CD4-positive, alpha-beta T cell (primary cell): ENCODE results near the gene ADGRL3. TPM values are rescaled to one million over a fixed set of nuclear protein-coding genes. Genes with fewer than 3 reads are reported as not detected.

Experiments used
- ATAC-seq: fragments of 200-7000 bp; cut with Tn5 transposase; one replicate; pipeline ENCODE4 v1.10.0; 2022; ENCODE audit warnings: mild to moderate bottlenecking; ENCODE audit not compliant: poor library complexity
- CTCF ChIA-PET: fragments of 350-600 bp; sonication (Branson Sonifier 250); formaldehyde crosslinking; loops from one replicate; lab custom pipeline; 2021; ENCODE audit warnings: antibody characterized with exemption, inconsistent platforms; lab: Charles Lee
- POLR2A ChIA-PET: fragments of 350-600 bp; sonication (Branson Sonifier 250); formaldehyde crosslinking; loops from one replicate; lab custom pipeline; 2021; ENCODE audit warnings: antibody characterized with exemption, inconsistent platforms; lab: Charles Lee
- DNase-seq, 14 experiments: peaks; one replicate each; pipeline ENCODE4 v3.0.0-alpha.2; 2013 to 2020; ENCODE audit warnings: mixed read lengths in 2 of 14
- H3K27ac ChIP-seq, 2 donors: one replicate each; pipeline versions ENCODE4 v1.5.1 to v1.7.0; 2013; ENCODE audit warnings: low read length in 2 of 2, low read depth in 1 of 2, mild to moderate bottlenecking in 1 of 2
- H3K27me3 ChIP-seq, 2 experiments: 1 replicate in 1 of 2; 2 replicates in 1 of 2; pipeline versions ENCODE4 v1.6.1 to v1.7.0; 2013; ENCODE audit warnings: low read length in 2 of 2, control low read depth in 1 of 2, mild to moderate bottlenecking in 1 of 2, moderate library complexity in 1 of 2; ENCODE audit not compliant: insufficient read depth in 2 of 2, control insufficient read depth in 1 of 2
- H3K36me3 ChIP-seq: one replicate; pipeline ENCODE4 v1.6.1; 2013; ENCODE audit warnings: low read length, control low read depth; ENCODE audit not compliant: insufficient read depth
- H3K4me1 ChIP-seq: one replicate; pipeline ENCODE4 v1.6.1; 2013; ENCODE audit warnings: low read length, control low read depth; ENCODE audit not compliant: insufficient read depth
- H3K4me3 ChIP-seq: one replicate; pipeline ENCODE4 v1.5.1; 2013; ENCODE audit warnings: mild to moderate bottlenecking, low read length, moderate library complexity
- H3K9me3 ChIP-seq, 2 experiments: 1 replicate in 1 of 2; 2 replicates in 1 of 2; pipeline versions ENCODE4 v1.6.1 to v1.7.0; 2013; ENCODE audit warnings: low read length in 2 of 2, mild to moderate bottlenecking in 2 of 2, control low read depth in 1 of 2, moderate library complexity in 1 of 2; ENCODE audit not compliant: control insufficient read depth in 1 of 2, insufficient read depth in 1 of 2
- H3K27ac Mint-ChIP-seq: one replicate; pipeline ENCODE4 v1.8.0; 2020; ENCODE audit warnings: mixed read lengths
- H3K27me3 Mint-ChIP-seq: one replicate; pipeline ENCODE4 v1.8.0; 2021; ENCODE audit warnings: mixed read lengths
- H3K36me3 Mint-ChIP-seq: one replicate; pipeline ENCODE4 v1.8.0; 2021; ENCODE audit warnings: low read depth, mixed read lengths
- H3K4me1 Mint-ChIP-seq: one replicate; pipeline ENCODE4 v1.8.0; 2021; ENCODE audit warnings: low read depth, mixed read lengths
- H3K4me3 Mint-ChIP-seq: one replicate; pipeline ENCODE4 v1.8.0; 2020; ENCODE audit warnings: mild to moderate bottlenecking, mixed read lengths
- H3K9me3 Mint-ChIP-seq: one replicate; pipeline ENCODE4 v1.8.0; 2020; ENCODE audit warnings: mixed read lengths
- CTCF ChIP-seq: fragments of 200-600 bp; IDR thresholded peaks from one replicate; pipeline ENCODE4 v1.8.0; 2022; ENCODE audit warnings: antibody characterized with exemption, mild to moderate bottlenecking
- intact Hi-C, 2 experiments: fragments of 100-400 bp; cut with DNase I in 1 of 2; cut with micrococcal nuclease in 1 of 2; formaldehyde crosslinking; loops; one replicate each; pipeline versions ENCODE4 v1.15.1 to v1.9.0; 2023 to 2025; cut with DNase I, micrococcal nuclease
- total RNA-seq, 174 experiments: library from RNA in 2 of 174; stranded (reverse) in 2 of 174; gene quantifications; one replicate each; pipeline ENCODE4 v1.2.3 and lab custom pipeline; 2021 to 2026

ADGRL3 gene
- total RNA-seq, 2 experiments from 2014 or later = not detected

GRCh38 chr4:62057031-62057430 is 856.9 kb downstream of the ADGRL3 start:
- Histone ChIP-seq H3K9me3 (no peaks in the 10 kb centered on the region), H3K4me1 (no peaks in the 10 kb centered on the region), H3K27me3 (no peaks in the 10 kb centered on the region), H3K4me3 (no peak overlapping the region), H3K27ac (no peak overlapping the region), H3K36me3 (no peaks in the 10 kb centered on the region)
- no peak overlapping the region for H3K27ac Mint-ChIP-seq
- intact Hi-C loops = no loop called here
- DNase-seq = no peak
- CTCF ChIA-PET = no interaction called here
- no peaks in the 10 kb centered on the region for H3K4me1 Mint-ChIP-seq
- no peaks in the 10 kb centered on the region for H3K36me3 Mint-ChIP-seq
- POLR2A ChIA-PET = no interaction called here
- no peaks in the 10 kb centered on the region for H3K9me3 Mint-ChIP-seq
- no peak for TF ChIP-seq CTCF
- no peak for ATAC-seq
- no peaks in the 10 kb centered on the region for H3K27me3 Mint-ChIP-seq
- H3K4me3 Mint-ChIP-seq = no peak overlapping the region

DNA sequence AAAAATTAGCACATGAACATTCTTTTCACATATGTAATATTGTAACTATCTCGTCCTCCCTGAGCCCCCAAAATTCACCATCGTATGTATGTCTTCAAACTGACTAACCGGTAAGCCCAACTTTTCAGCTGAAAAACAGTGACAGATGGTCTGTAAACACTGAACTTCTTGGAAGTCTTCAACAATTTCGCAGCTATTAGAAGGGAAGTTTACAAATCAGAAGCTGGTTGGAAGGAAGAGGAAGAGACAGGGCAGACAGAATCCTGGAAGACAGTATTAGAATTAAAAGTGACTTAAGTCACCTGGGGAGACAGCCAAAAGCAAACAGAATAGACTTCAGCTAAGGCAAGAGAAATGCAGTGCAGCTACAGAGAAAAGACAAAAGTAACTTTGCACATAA is 858.4 kb downstream of the ADGRL3 start:
- no peaks in the 10 kb centered on the region for H3K9me3 ChIP-seq
- no peaks in the 10 kb centered on the region for H3K36me3 Mint-ChIP-seq
- H3K27ac ChIP-seq = no peak overlapping the region
- H3K4me1 ChIP-seq = no peaks in the 10 kb centered on the region
- no peak for ATAC-seq
- H3K4me3 ChIP-seq = no peak overlapping the region
- H3K4me1 Mint-ChIP-seq = no peaks in the 10 kb centered on the region
- intact Hi-C loops = no loop called here
- H3K27me3 ChIP-seq = no peaks in the 10 kb centered on the region
- no peak for TF ChIP-seq CTCF
- H3K4me3 Mint-ChIP-seq = no peak overlapping the region
- CTCF ChIA-PET = no interaction called here
- no peaks in the 10 kb centered on the region for H3K9me3 Mint-ChIP-seq
- POLR2A ChIA-PET = interaction anchor here (0.5 kb wide), 1 partner anchor 150 kb away, joined by 4 read pairs; no protein-coding TSS in a partner anchor
- DNase-seq = no peak
- H3K27ac Mint-ChIP-seq = no peak overlapping the region
- H3K27me3 Mint-ChIP-seq = no peaks in the 10 kb centered on the region
- H3K36me3 ChIP-seq = no peaks in the 10 kb centered on the region

DNA sequence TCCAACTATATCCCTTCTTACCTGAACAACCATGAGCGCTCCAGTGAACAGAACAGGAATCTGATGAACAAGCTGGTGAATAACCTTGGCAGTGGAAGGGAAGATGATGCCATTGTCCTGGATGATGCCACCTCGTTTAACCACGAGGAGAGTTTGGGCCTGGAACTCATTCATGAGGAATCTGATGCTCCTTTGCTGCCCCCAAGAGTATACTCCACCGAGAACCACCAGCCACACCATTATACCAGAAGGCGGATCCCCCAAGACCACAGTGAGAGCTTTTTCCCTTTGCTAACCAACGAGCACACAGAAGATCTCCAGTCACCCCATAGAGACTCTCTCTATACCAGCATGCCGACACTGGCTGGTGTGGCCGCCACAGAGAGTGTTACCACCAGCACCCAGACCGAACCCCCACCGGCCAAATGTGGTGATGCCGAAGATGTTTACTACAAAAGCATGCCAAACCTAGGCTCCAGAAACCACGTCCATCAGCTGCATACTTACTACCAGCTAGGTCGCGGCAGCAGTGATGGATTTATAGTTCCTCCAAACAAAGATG is 870.2 kb downstream of the ADGRL3 start:
- H3K9me3 Mint-ChIP-seq = peaks cover 7% of the 10 kb centered on the region
- no peaks in the 10 kb centered on the region for H3K27me3 ChIP-seq
- no peak for TF ChIP-seq CTCF
- no peaks in the 10 kb centered on the region for H3K36me3 ChIP-seq
- POLR2A ChIA-PET = no interaction called here
- H3K27ac Mint-ChIP-seq = no peak overlapping the region
- no peak overlapping the region for H3K4me3 Mint-ChIP-seq
- H3K27me3 Mint-ChIP-seq = no peaks in the 10 kb centered on the region
- no peaks in the 10 kb centered on the region for H3K36me3 Mint-ChIP-seq
- ATAC-seq (no peak), DNase-seq (peak in 1 of 14 experiments; percentile 14)
- peaks cover 0 to 3% of the 10 kb centered on the region in 2 experiments for H3K9me3 ChIP-seq
- no peak overlapping the region for H3K4me3 ChIP-seq
- intact Hi-C loops = no loop called here
- no peaks in the 10 kb centered on the region for H3K4me1 ChIP-seq
- CTCF ChIA-PET = no interaction called here
- no peak overlapping the region for H3K27ac ChIP-seq
- H3K4me1 Mint-ChIP-seq = no peaks in the 10 kb centered on the region
